Nephron progenitor cell (in vitro differentiated cells): ENCODE measurements around the gene SNX1.

ENCODE experiments used
- DNase-seq: peaks from one replicate; pipeline ENCODE4 v3.0.0; 2021
- H3K27ac Mint-ChIP-seq: 2 replicates; pipeline ENCODE4 v1.8.0; 2021; ENCODE audit warnings: mild to moderate bottlenecking, moderate library complexity, mixed read lengths
- H3K27me3 Mint-ChIP-seq: 2 replicates; pipeline ENCODE4 v1.8.0; 2021; ENCODE audit warnings: mild to moderate bottlenecking, low read depth, mixed read lengths; ENCODE audit not compliant: poor library complexity
- H3K36me3 Mint-ChIP-seq: 2 replicates; pipeline ENCODE4 v1.8.0; 2021; ENCODE audit warnings: low read depth, mixed read lengths
- H3K4me1 Mint-ChIP-seq: 2 replicates; pipeline ENCODE4 v1.8.0; 2021; ENCODE audit warnings: mixed read lengths
- H3K4me3 Mint-ChIP-seq: 2 replicates; pipeline ENCODE4 v1.8.0; 2021; ENCODE audit warnings: mild to moderate bottlenecking, moderate library complexity, mixed read lengths
- H3K9me3 Mint-ChIP-seq: 2 replicates; pipeline ENCODE4 v1.8.0; 2021; ENCODE audit warnings: mild to moderate bottlenecking, moderate library complexity, mixed read lengths
- CTCF ChIP-seq: fragments of 200-600 bp; sonication (generic); IDR thresholded peaks from 2 replicates; pipeline ENCODE4 v1.5.0; 2021; ENCODE audit warnings: antibody characterized with exemption

SNX1 gene

GRCh38 chr15:64148581-64148980 is 52.8 kb downstream of the SNX1 start:
- H3K4me3 Mint-ChIP-seq, result no peak overlapping the region
- no peak for DNase-seq
- H3K4me1 Mint-ChIP-seq, result peaks cover 13% of the 10 kb centered on the region
- peaks cover 5% of the 10 kb centered on the region for H3K36me3 Mint-ChIP-seq
- no peak for TF ChIP-seq CTCF
- no peaks in the 10 kb centered on the region for H3K9me3 Mint-ChIP-seq
- no peak overlapping the region for H3K27ac Mint-ChIP-seq
- peaks cover 42% of the 10 kb centered on the region for H3K27me3 Mint-ChIP-seq

- Mint-ChIP-seq H3K27ac (no peak overlapping the region), H3K4me1 (peaks cover 15% of the 10 kb centered on the region), H3K4me3 (peak overlapping the region; percentile 33), H3K36me3 (peaks cover 7% of the 10 kb centered on the region), H3K27me3 (peaks cover 43% of the 10 kb centered on the region), H3K9me3 (no peaks in the 10 kb centered on the region)
- TF ChIP-seq CTCF, result no peak
- no peak for DNase-seq
Observed at GRCh38 chr15:64149424-64149823, 53.6 kb downstream of the SNX1 start.

- no peaks in the 10 kb centered on the region for H3K9me3 Mint-ChIP-seq
- peaks cover 15% of the 10 kb centered on the region for H3K4me1 Mint-ChIP-seq
- peak overlapping the region; percentile 33 for H3K4me3 Mint-ChIP-seq
- TF ChIP-seq CTCF, result no peak
- H3K27me3 Mint-ChIP-seq, result peaks cover 43% of the 10 kb centered on the region
- no peak for DNase-seq
- H3K27ac Mint-ChIP-seq, result no peak overlapping the region
- peaks cover 7% of the 10 kb centered on the region for H3K36me3 Mint-ChIP-seq
Observed at GRCh38 chr15:64149893-64150578, 54.3 kb downstream of the SNX1 start.

- peak; percentile 48 for DNase-seq
- Mint-ChIP-seq H3K36me3 (peaks cover 23% of the 10 kb centered on the region), H3K4me3 (peak within 1 kb of the TSS; percentile 80), H3K27ac (peak within 1 kb of the TSS; percentile 51), H3K9me3 (no peaks in the 10 kb centered on the region), H3K27me3 (peaks cover 43% of the 10 kb centered on the region), H3K4me1 (peaks cover 15% of the 10 kb centered on the region)
- TF ChIP-seq CTCF, result no peak
Observed at GRCh38 chr15:64151727-64152506, 56.1 kb downstream of the SNX1 start, which contains the start of gene SNX22. TSS of gene SNX22 (plus strand) at chr15:64151731. CDS start at chr15:64151776, 45 bp downstream.

- H3K36me3 Mint-ChIP-seq, result peaks cover 32% of the 10 kb centered on the region
- H3K4me1 Mint-ChIP-seq, result peaks cover 15% of the 10 kb centered on the region
- H3K4me3 Mint-ChIP-seq, result peak overlapping the region; percentile 66
- H3K9me3 Mint-ChIP-seq, result no peaks in the 10 kb centered on the region
- TF ChIP-seq CTCF, result no peak
- H3K27me3 Mint-ChIP-seq, result peaks cover 43% of the 10 kb centered on the region
- no peak overlapping the region for H3K27ac Mint-ChIP-seq
- DNase-seq, result no peak
Observed at GRCh38 chr15:64152507-64153387, 57.0 kb downstream of the SNX1 start.
